Epidermal melanocyte (primary cell): ENCODE data around the gene CRHBP.
"Not testable (repeated sequence)": the region's sequence is repeated elsewhere in the genome, so short reads cannot be mapped to it uniquely, and the experiment has no call there.

Source experiments
- DNase-seq: peaks from one replicate; pipeline ENCODE4 v3.0.0; 2011; ENCODE audit warnings: low spot score; ENCODE audit not compliant: insufficient read length

The CRHBP gene

GRCh38 chr5:76952795-76953536, at the start of gene CRHBP:
CRHBP (plus strand) TSS chr5:76953045; CDS start chr5:76953135, 90 bp downstream.
- no peak for DNase-seq

- DNase-seq: no peak
Measured at GRCh38 chr5:76908166-76908565, 44.7 kb upstream of the CRHBP start.

- DNase-seq: not testable (repeated sequence)
Measured at GRCh38 chr5:76910344-76910933, 42.4 kb upstream of the CRHBP start.

GRCh38 chr5:76914671-76915070, 38.2 kb upstream of the CRHBP start:
- DNase-seq: not testable (repeated sequence)

GRCh38 chr5:76918539-76918938, 34.3 kb upstream of the CRHBP start:
- DNase-seq: no peak

GRCh38 chr5:76920491-76920890, 32.4 kb upstream of the CRHBP start:
- no peak for DNase-seq

- no peak for DNase-seq
Measured at GRCh38 chr5:76926329-76927105, 26.3 kb upstream of the CRHBP start.

GRCh38 chr5:76927961-76928360, 24.9 kb upstream of the CRHBP start:
- no peak for DNase-seq

- DNase-seq: no peak
Measured at GRCh38 chr5:76930083-76930482, 22.8 kb upstream of the CRHBP start.

- DNase-seq: no peak
Measured at GRCh38 chr5:76938177-76938576, 14.7 kb upstream of the CRHBP start.

GRCh38 chr5:76941000-76941399, 11.8 kb upstream of the CRHBP start:
- DNase-seq: no peak

- DNase-seq: no peak
Measured at GRCh38 chr5:76941442-76941841, 11.4 kb upstream of the CRHBP start.

- no peak for DNase-seq
Measured at GRCh38 chr5:76942581-76942980, 10.3 kb upstream of the CRHBP start.

- no peak for DNase-seq
Measured at GRCh38 chr5:76943006-76943405, 9.8 kb upstream of the CRHBP start.

- no peak for DNase-seq
Measured at GRCh38 chr5:76944638-76945037, 8.2 kb upstream of the CRHBP start.

- not testable (repeated sequence) for DNase-seq
Measured at GRCh38 chr5:76945238-76945637, 7.6 kb upstream of the CRHBP start.

- no peak for DNase-seq
Measured at GRCh38 chr5:76946090-76946489, 6.8 kb upstream of the CRHBP start.

- no peak for DNase-seq
Measured at GRCh38 chr5:76947082-76947503, 5.8 kb upstream of the CRHBP start.

GRCh38 chr5:76953551-76954382, 922 bp downstream of the CRHBP start:
- no peak for DNase-seq

GRCh38 chr5:76954383-76954763, 1.5 kb downstream of the CRHBP start:
- DNase-seq: no peak

- DNase-seq: no peak
Measured at GRCh38 chr5:76956033-76956432, 3.2 kb downstream of the CRHBP start.
